ENCODE measurements around the gene FOXJ3.

DNA sequence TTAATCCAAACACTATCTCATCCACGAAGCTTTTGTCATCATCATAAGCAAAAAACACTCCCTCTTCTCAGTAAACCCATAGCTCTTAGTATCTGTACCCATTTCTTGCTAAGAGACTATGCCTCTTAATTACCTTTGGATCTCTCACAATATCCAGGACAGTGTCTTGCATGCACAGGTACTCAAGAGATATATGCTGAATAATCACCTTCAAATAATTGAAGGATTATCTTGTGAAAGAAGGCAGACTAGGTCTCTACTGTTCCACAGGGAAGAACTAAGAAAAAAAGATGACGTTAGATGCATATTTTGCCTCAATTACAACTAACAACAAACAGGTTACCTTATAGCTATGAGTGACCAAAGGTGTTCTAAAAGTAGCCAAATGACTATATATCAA, 11.5 kb downstream of the FOXJ3 start:
- TF ChIP-seq, protein P1, sequence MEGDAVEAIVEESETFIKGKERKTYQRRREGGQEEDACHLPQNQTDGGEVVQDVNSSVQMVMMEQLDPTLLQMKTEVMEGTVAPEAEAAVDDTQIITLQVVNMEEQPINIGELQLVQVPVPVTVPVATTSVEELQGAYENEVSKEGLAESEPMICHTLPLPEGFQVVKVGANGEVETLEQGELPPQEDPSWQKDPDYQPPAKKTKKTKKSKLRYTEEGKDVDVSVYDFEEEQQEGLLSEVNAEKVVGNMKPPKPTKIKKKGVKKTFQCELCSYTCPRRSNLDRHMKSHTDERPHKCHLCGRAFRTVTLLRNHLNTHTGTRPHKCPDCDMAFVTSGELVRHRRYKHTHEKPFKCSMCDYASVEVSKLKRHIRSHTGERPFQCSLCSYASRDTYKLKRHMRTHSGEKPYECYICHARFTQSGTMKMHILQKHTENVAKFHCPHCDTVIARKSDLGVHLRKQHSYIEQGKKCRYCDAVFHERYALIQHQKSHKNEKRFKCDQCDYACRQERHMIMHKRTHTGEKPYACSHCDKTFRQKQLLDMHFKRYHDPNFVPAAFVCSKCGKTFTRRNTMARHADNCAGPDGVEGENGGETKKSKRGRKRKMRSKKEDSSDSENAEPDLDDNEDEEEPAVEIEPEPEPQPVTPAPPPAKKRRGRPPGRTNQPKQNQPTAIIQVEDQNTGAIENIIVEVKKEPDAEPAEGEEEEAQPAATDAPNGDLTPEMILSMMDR (IDR thresholded peaks at IDR 0.05), result no peak
- TF ChIP-seq POLR2AphosphoS5 (IDR thresholded peaks at IDR 0.05), result no peak
